SK-N-SH (cell line): ENCODE data around the gene NOSTRIN. TPM values are rescaled to one million over a fixed set of nuclear protein-coding genes. Genes with fewer than 3 reads are reported as not detected.

ENCODE experiments used
- CTCF ChIA-PET: fragments of 300-600, 350-600 bp; formaldehyde crosslinking; extraction: SDS; loops from one replicate; lab custom pipeline; 2021; lab: Yijun Ruan, JAX
- POLR2A ChIA-PET: fragments of 350-600 bp; sonication (Branson Sonifier 250); formaldehyde crosslinking; extraction: SDS; loops from one replicate; lab custom pipeline; 2020; ENCODE audit warnings: antibody characterized with exemption, inconsistent platforms; lab: Yijun Ruan, JAX
- DNase-seq: peaks from one replicate; pipeline ENCODE4 v3.0.0; 2012
- H2AFZ ChIP-seq: fragments of 200-600 bp; sonication (generic); 2 replicates; pipeline ENCODE4 v1.8.1; 2016; ENCODE audit warnings: antibody characterized with exemption, mild to moderate bottlenecking, low read depth
- H3F3A ChIP-seq: fragments of 200-600 bp; sonication (generic); replicated peaks from 2 replicates; pipeline ENCODE3; 2016; ENCODE audit warnings: antibody characterized with exemption, mild to moderate bottlenecking; ENCODE audit not compliant: insufficient read depth
- H3K27ac ChIP-seq, 2 experiments: fragments of 200-500 bp in 1 of 2; fragments of 200-600 bp in 1 of 2; sonication (Bioruptor generic) in 1 of 2; sonication (generic), shearing (Covaris generic) in 1 of 2; 2 replicates each; pipeline versions ENCODE4 v1.5.1 to v1.6.1; 2014 to 2016; ENCODE audit warnings: low read depth in 2 of 2, inconsistent platforms in 1 of 2, low read length in 1 of 2, mild to moderate bottlenecking in 1 of 2, mixed read lengths in 1 of 2
- H3K27me3 ChIP-seq: fragments of 200-600 bp; sonication (generic), shearing (Covaris generic); 2 replicates; pipeline ENCODE4 v1.6.1; 2016; ENCODE audit warnings: mixed run types; ENCODE audit not compliant: insufficient read depth
- H3K36me3 ChIP-seq, 2 experiments: fragments of 200-500 bp in 1 of 2; fragments of 200-600 bp in 1 of 2; sonication (Bioruptor generic) in 1 of 2; sonication (generic) in 1 of 2; replicated peaks in 1 of 2; 2 replicates each; pipeline versions ENCODE3 to v1.5.1; 2014 to 2016; ENCODE audit warnings: low read length in 1 of 2, mild to moderate bottlenecking in 1 of 2; ENCODE audit not compliant: insufficient read depth in 2 of 2, control insufficient read depth in 1 of 2
- H3K4me1 ChIP-seq, 2 experiments: fragments of 200-500 bp in 1 of 2; fragments of 200-600 bp in 1 of 2; sonication (Bioruptor generic) in 1 of 2; sonication (generic), shearing (Covaris generic) in 1 of 2; 2 replicates each; pipeline versions ENCODE4 v1.5.1 to v1.6.1; 2014 to 2016; ENCODE audit warnings: low read depth in 1 of 2, low read length in 1 of 2, mixed run types in 1 of 2; ENCODE audit not compliant: insufficient read depth in 2 of 2, control insufficient read depth in 1 of 2
- H3K4me2 ChIP-seq: fragments of 200-600 bp; sonication (generic), shearing (Covaris generic); 2 replicates; pipeline ENCODE4 v1.6.1; 2017; ENCODE audit warnings: mixed run types
- H3K4me3 ChIP-seq, 2 experiments: fragments of 200-500 bp in 1 of 2; fragments of 200-600 bp in 1 of 2; sonication (Bioruptor generic) in 1 of 2; sonication (generic), shearing (Covaris generic) in 1 of 2; 2 replicates each; pipeline versions ENCODE4 v1.5.1 to v1.8.1; 2014 to 2016; ENCODE audit warnings: low read depth in 2 of 2, inconsistent platforms in 1 of 2, low read length in 1 of 2, mild to moderate bottlenecking in 1 of 2, mixed read lengths in 1 of 2, moderate library complexity in 1 of 2
- H3K79me2 ChIP-seq: fragments of 200-600 bp; sonication (generic); 2 replicates; pipeline ENCODE4 v1.8.1; 2017; ENCODE audit warnings: mild to moderate bottlenecking; ENCODE audit not compliant: insufficient read depth
- H3K9ac ChIP-seq: fragments of 200-600 bp; sonication (generic); 2 replicates; pipeline ENCODE4 v1.6.1; 2017; ENCODE audit warnings: mixed run types
- H3K9me2 ChIP-seq: fragments of 200-600 bp; sonication (generic); 2 replicates; pipeline ENCODE4 v1.6.1; 2017; ENCODE audit warnings: mixed run types
- H3K9me3 ChIP-seq: fragments of 200-600 bp; sonication (generic); 2 replicates; pipeline ENCODE4 v1.6.1; 2017; ENCODE audit warnings: mixed run types, mild to moderate bottlenecking, moderate library complexity
- H4K20me1 ChIP-seq: fragments of 200-600 bp; sonication (generic); 2 replicates; pipeline ENCODE4 v1.6.1; 2017; ENCODE audit warnings: mild to moderate bottlenecking, mixed run types; ENCODE audit not compliant: insufficient read depth
- ELF1 ChIP-seq: IDR thresholded peaks from 2 replicates; pipeline ENCODE4 v1.4.0; 2012
- EP300 ChIP-seq, 2 experiments: IDR thresholded peaks; 2 replicates each; pipeline versions ENCODE4 v1.4.0 to v1.6.1; 2012; ENCODE audit warnings: borderline replicate concordance in 1 of 2, low read depth in 1 of 2, low read length in 1 of 2
- EZH2phosphoT487 ChIP-seq: fragments of 200-600 bp; sonication (generic); IDR thresholded peaks from 2 replicates; pipeline ENCODE4 v1.6.1; 2017; ENCODE audit warnings: low read depth, mixed run types, mild to moderate bottlenecking, antibody characterized with exemption, moderate library complexity, borderline replicate concordance
- FOSL2 ChIP-seq: IDR thresholded peaks from 2 replicates; pipeline ENCODE4 v1.4.0; 2012; ENCODE audit warnings: low read depth, mild to moderate bottlenecking, moderate library complexity, borderline replicate concordance
- FOXJ3 ChIP-seq: sonication (generic); formaldehyde crosslinking; IDR thresholded peaks from 2 replicates; pipeline ENCODE4 v1.5.1; 2020; ENCODE audit warnings: mild to moderate bottlenecking, missing genetic modification reagents
- FOXM1 ChIP-seq: IDR thresholded peaks from 2 replicates; pipeline ENCODE4 v1.4.0; 2012; ENCODE audit warnings: low read depth, mild to moderate bottlenecking
- GABPA ChIP-seq: IDR thresholded peaks from 2 replicates; pipeline ENCODE4 v1.4.0; 2012; ENCODE audit warnings: low read depth, mild to moderate bottlenecking
- GATA2 ChIP-seq: sonication (generic); formaldehyde crosslinking; IDR thresholded peaks from 2 replicates; pipeline ENCODE4 v1.5.0; 2020; ENCODE audit warnings: mild to moderate bottlenecking, missing genetic modification reagents
- JUND ChIP-seq: IDR thresholded peaks from 2 replicates; pipeline ENCODE4 v1.4.0; 2012
- NRF1 ChIP-seq: IDR thresholded peaks from 2 replicates; pipeline ENCODE4 v1.6.1; 2012; ENCODE audit warnings: low read depth, mild to moderate bottlenecking, low read length
- POLR2AphosphoS5 ChIP-seq: IDR thresholded peaks from 2 replicates; pipeline ENCODE4 v1.6.1; 2012; ENCODE audit warnings: low read depth, low read length
- RAD21 ChIP-seq: IDR thresholded peaks from 2 replicates; pipeline ENCODE4 v1.6.1; 2012; ENCODE audit warnings: mild to moderate bottlenecking, low read length
- RCOR1 ChIP-seq: fragments of 150-350 bp; IDR thresholded peaks from 2 replicates; pipeline ENCODE4 v1.6.1; 2017; ENCODE audit warnings: antibody characterized with exemption, low read length
- RFX5 ChIP-seq: IDR thresholded peaks from 2 replicates; pipeline ENCODE4 v1.6.1; 2012; ENCODE audit warnings: mild to moderate bottlenecking, improper control_type of control experiment, low read length
- RXRA ChIP-seq: IDR thresholded peaks from 2 replicates; pipeline ENCODE4 v1.4.0; 2012; ENCODE audit warnings: low read depth, mild to moderate bottlenecking, borderline replicate concordance
- SIN3A ChIP-seq: IDR thresholded peaks from 2 replicates; pipeline ENCODE4 v1.6.1; 2012; ENCODE audit warnings: low read depth, mild to moderate bottlenecking, low read length, moderate library complexity, borderline replicate concordance
- SMC3 ChIP-seq: IDR thresholded peaks from 2 replicates; pipeline ENCODE4 v1.6.1; 2012; ENCODE audit warnings: low read depth, low read length, improper control_type of control experiment
- TCF12 ChIP-seq: IDR thresholded peaks from 2 replicates; pipeline ENCODE4 v1.4.0; 2012
- USF1 ChIP-seq: IDR thresholded peaks from 2 replicates; pipeline ENCODE4 v1.4.0; 2012; ENCODE audit warnings: low read depth, borderline replicate concordance
- WGBS: methylation state at CpG from one replicate; pipeline ENCODE4 v1.1.6; 2017; ENCODE audit warnings: low lambda C conversion rate; 5-methylcytosine and 5-hydroxymethylcytosine counted together
- polyA plus RNA-seq, 3 experiments: library from polyadenylated mRNA; depleted of rRNA; stranded (reverse); fragments of >200 nt; gene quantifications; 2 replicates each; pipeline ENCODE4 v1.2.3, GENCODE V29; 2012
- TF ChIP-seq, protein P1 (sequence below): IDR thresholded peaks from 2 replicates; pipeline ENCODE4 v1.4.0; 2012; ENCODE audit warnings: low read depth
- TF ChIP-seq, protein P2 (sequence below): IDR thresholded peaks from 2 replicates; pipeline ENCODE4 v1.6.1; 2012; ENCODE audit warnings: mild to moderate bottlenecking, low read depth, low read length, moderate library complexity

NOSTRIN gene
- polyA plus RNA-seq, 1 of the 3 experiments (the other 2 are of a cell fraction) = not detected

DNA sequence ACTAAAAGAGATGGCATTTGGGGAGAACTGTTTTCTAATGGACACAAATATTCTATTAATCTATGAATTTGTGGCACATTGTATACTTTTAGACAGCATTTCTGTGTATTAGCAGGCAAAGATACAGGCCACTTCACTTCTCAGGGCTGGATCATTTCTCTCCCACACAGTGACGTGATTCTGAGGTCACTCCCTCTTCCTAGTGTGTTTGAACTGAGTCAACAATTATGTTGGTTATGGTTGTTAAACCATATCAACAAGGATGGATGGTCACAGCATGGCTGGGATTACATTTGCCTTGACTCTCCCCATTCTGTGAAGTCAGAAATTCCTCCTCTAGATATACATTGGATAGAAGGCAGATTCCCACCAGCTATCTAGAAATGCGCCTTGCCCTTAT, 11.6 kb downstream of the NOSTRIN start:
- TF ChIP-seq, protein P1, sequence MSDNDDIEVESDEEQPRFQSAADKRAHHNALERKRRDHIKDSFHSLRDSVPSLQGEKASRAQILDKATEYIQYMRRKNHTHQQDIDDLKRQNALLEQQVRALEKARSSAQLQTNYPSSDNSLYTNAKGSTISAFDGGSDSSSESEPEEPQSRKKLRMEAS = no peak
- TF ChIP-seq FOXM1 (no peak), ELF1 (no peak), NRF1 (no peak), JUND (no peak), EZH2phosphoT487 (no peak), GATA2 (CRISPR knock-in tag) (no peak), POLR2AphosphoS5 (no peak), RXRA (no peak), RCOR1 (no peak), EP300 (IDR thresholded peaks at IDR 0.05; ENCODE audit: borderline replicate concordance in 1 of 2, low read depth in 1 of 2, low read length in 1 of 2) (no peak), FOXJ3 (CRISPR knock-in tag) (no peak), USF1 (no peak), FOSL2 (no peak)
- H3K27me3 ChIP-seq = no peaks in the 10 kb centered on the region
- no peaks in the 10 kb centered on the region; a peak in 2 of 4 replicates for H3K4me1 ChIP-seq
- H3K9me3 ChIP-seq = no peaks in the 10 kb centered on the region
- no peaks in the 10 kb centered on the region for H3K79me2 ChIP-seq
- no peaks in the 10 kb centered on the region for H4K20me1 ChIP-seq
- H3K4me3 ChIP-seq = no peak overlapping the region
- 45% methylated on average over 2 of the region's 2 CpGs for WGBS
- ChIA-PET CTCF (no interaction called here), POLR2A (no interaction called here)
- no peaks in the 10 kb centered on the region for H3F3A ChIP-seq
- no peak for DNase-seq
- H3K9ac ChIP-seq = no peak overlapping the region
- H3K9me2 ChIP-seq = no peaks in the 10 kb centered on the region
- no peak overlapping the region for H3K4me2 ChIP-seq
- no peak overlapping the region; a peak in 1 of 4 replicates for H3K27ac ChIP-seq
- H3K36me3 ChIP-seq = no peaks in the 10 kb centered on the region
- no peak overlapping the region for H2AFZ ChIP-seq

- CTCF ChIA-PET = interaction anchor here (1.2 kb wide), 1 partner anchor 56 kb away, joined by 3 read pairs; no protein-coding TSS in a partner anchor
- no peaks in the 10 kb centered on the region for H3K79me2 ChIP-seq
- H3K36me3 ChIP-seq = no peaks in the 10 kb centered on the region
- H3K27me3 ChIP-seq = no peaks in the 10 kb centered on the region
- H3K9me2 ChIP-seq = no peaks in the 10 kb centered on the region
- no peaks in the 10 kb centered on the region for H4K20me1 ChIP-seq
- no peaks in the 10 kb centered on the region for H3F3A ChIP-seq
- WGBS = 70% methylated on average over 1 of the region's 1 CpG
- no peak overlapping the region for H3K4me3 ChIP-seq
- H3K4me2 ChIP-seq = no peak overlapping the region
- no peaks in the 10 kb centered on the region for H3K9me3 ChIP-seq
- H3K27ac ChIP-seq = no peak overlapping the region; a peak in 1 of 4 replicates
- H3K4me1 ChIP-seq = peaks cover 0 to 5% of the 10 kb centered on the region in 2 experiments; a peak in 2 of 4 replicates
- POLR2A ChIA-PET = no interaction called here
- no peak for DNase-seq
- H2AFZ ChIP-seq = no peak overlapping the region
- H3K9ac ChIP-seq = no peak overlapping the region
- peak; percentile 9; the same call in 1 of the 2 replicates for TF ChIP-seq RAD21
- no peak for TF ChIP-seq FOXM1
- no peak for TF ChIP-seq SMC3
- TF ChIP-seq USF1 = no peak
- no peak for TF ChIP-seq ELF1
- TF ChIP-seq FOXJ3 (CRISPR knock-in tag) = no peak
- TF ChIP-seq RCOR1 = 0 out of 2 replicates have a peak, but pooled peaks have one; percentile 7
- TF ChIP-seq, protein P2, sequence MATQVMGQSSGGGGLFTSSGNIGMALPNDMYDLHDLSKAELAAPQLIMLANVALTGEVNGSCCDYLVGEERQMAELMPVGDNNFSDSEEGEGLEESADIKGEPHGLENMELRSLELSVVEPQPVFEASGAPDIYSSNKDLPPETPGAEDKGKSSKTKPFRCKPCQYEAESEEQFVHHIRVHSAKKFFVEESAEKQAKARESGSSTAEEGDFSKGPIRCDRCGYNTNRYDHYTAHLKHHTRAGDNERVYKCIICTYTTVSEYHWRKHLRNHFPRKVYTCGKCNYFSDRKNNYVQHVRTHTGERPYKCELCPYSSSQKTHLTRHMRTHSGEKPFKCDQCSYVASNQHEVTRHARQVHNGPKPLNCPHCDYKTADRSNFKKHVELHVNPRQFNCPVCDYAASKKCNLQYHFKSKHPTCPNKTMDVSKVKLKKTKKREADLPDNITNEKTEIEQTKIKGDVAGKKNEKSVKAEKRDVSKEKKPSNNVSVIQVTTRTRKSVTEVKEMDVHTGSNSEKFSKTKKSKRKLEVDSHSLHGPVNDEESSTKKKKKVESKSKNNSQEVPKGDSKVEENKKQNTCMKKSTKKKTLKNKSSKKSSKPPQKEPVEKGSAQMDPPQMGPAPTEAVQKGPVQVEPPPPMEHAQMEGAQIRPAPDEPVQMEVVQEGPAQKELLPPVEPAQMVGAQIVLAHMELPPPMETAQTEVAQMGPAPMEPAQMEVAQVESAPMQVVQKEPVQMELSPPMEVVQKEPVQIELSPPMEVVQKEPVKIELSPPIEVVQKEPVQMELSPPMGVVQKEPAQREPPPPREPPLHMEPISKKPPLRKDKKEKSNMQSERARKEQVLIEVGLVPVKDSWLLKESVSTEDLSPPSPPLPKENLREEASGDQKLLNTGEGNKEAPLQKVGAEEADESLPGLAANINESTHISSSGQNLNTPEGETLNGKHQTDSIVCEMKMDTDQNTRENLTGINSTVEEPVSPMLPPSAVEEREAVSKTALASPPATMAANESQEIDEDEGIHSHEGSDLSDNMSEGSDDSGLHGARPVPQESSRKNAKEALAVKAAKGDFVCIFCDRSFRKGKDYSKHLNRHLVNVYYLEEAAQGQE = no peak
- TF ChIP-seq, protein P1 = no peak
- TF ChIP-seq RFX5 = no peak
- no peak for TF ChIP-seq TCF12
- TF ChIP-seq GATA2 (CRISPR knock-in tag) = 0 out of 2 replicates have a peak, but pooled peaks have one; percentile 12
- no peak for TF ChIP-seq SIN3A
- TF ChIP-seq GABPA = no peak
- no peak for TF ChIP-seq FOSL2
These were observed 12.8 kb downstream of the NOSTRIN start for GRCh38 chr2:168814939-168815907.
